Stimulated activated CD8-positive, alpha-beta memory T cell treated with anti-CD3 and anti-CD28 coated beads, Interleukin-12 subunit alpha, Interleukin-12 subunit beta, amount 100 ng/mL, for 1 hour (primary cell): Measurements from ENCODE around the gene APH1B.

Source experiments
- DNase-seq: peaks from one replicate; pipeline ENCODE4 v3.0.0-alpha.2; 2020; ENCODE audit warnings: low read depth

APH1B gene

DNA sequence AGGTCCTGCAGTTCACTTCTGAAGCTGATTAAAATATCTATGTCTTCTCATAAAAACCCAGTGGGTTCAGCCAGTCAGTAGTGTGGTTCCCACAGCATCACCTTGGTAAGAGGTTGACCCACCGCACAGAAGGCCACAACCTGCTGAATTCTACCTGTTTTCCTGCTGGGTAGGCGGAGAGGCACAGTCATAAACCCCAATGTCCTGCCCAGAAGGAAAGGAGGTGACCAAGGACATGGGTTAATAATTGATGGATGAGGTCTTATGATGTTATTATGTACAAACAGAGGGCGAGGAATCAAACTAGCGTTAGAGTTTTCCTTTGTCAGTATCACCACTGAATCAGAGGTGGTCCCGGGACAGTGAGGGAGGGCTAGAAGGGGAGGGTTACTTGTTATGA is 76.5 kb downstream of the APH1B start:
- DNase-seq = no peak

DNA sequence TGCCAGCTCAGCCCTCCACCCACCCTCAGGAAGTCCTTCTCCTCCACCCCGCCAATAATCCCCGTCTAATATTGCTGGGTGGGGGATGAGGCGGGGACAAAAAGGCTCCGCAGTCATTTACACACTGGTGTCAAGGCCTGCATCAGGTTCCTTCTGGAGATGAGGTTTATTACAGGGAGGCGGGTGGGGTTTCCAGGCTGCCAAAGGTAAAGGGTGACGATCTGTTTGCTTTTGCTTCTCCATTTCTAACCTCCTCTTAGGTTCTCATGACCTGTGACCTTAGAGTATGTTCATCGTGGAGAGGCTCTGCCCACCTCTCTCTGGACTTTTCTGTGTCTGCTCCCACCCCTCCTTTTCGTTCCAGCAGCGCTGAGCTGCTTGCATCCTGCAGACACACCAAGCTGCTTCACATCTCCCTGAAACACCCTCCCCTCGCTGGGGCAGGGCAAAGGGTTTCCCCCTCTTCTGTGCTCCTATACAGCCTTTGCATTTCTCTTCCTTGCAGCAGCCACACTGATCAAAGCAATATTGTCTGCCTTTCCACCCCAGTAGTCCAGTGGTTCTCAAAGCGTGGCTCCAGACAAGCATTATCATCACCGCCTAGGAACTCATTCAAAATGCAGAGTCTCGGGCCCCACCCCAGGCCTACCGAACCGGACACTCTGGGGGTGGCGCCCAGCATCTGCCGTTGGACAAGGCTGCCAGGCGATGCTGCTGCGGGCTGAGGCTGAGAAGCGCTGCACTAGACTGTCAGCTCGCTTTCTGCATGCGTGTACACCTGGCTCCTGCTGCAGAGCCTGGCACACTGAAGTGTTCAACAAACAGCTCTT is 77.6 kb downstream of the APH1B start:
- no peak for DNase-seq

GRCh38 chr15:63357061-63357460 is 79.7 kb downstream of the APH1B start:
- no peak for DNase-seq

DNA sequence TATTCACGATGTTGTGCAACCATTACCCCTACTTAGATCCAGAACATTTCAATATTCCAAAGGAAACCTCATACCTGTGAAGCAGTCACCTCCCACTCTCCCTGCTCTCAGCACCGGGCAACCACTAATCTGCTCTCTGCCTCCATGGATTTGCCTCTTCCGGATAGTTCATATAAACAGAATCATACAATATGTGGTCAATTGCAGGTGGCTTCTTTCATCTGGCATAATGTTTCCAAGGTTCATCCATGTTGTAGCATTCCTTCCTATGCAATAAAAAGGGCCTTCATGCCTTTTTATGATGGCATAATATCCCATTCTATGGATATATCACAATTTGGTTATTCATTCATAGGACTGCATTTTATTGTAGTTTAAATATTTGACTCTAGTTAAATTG is 80.3 kb downstream of the APH1B start:
- no peak for DNase-seq

GRCh38 chr15:63358241-63359029 is 81.0 kb downstream of the APH1B start:
- no peak for DNase-seq
